ENCODE data around the gene ABHD8. TPM values are rescaled to one million over a fixed set of nuclear protein-coding genes. Genes with fewer than 3 reads are reported as not detected.

Gene ABHD8
- total and polyA plus RNA-seq, 2 of the 4 experiments (the other 2 are of a cell fraction) = 3.9 to 10.2 TPM

DNA sequence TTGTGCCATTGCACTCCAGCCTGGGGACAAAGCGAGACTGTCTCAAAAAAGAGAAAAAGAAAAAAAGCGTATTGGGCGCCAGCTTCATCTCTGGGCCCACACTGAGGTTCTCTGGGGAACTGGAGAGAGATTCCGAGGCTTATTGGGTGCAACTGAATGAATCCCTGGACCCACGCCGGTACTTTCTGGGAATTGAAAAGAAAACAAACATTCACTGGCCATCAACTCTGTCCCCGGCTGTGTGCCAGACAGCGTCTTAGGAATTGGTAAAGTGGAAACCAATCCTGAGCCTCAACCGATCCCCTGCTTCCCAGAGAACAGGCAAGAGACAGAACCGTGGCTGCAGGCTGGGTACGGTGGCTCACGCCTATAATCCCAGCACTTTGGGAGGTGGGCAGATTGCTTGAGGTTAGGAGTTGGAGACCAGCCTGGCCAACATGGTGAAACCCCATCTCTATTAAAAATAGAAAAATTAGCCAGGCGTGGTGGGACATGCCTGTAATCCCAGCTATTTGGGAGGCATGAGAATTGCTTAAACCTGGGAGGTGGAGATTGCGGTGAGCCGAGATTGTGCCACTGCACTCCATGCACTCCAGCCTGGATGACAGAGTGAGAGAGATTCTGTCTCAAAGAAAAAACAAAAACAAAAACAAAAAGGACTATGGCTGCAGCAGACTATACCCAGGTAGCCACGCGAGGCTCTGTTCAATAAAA is 22.8 kb upstream of the ABHD8 start:
- no peak overlapping the region for H3K27ac ChIP-seq (ENCODE audit: insufficient read depth, low read length)
- H4K91ac ChIP-seq (ENCODE audit: insufficient read depth, low read depth, low read length) = no peak overlapping the region
- H3K9ac ChIP-seq (ENCODE audit: low read depth, low read length) = no peak overlapping the region
- ChIA-PET CTCF (no interaction called here), POLR2A (ENCODE audit: unreplicated experiment) (no interaction called here)
- no peak overlapping the region for H4K5ac ChIP-seq (ENCODE audit: low read depth, low read length)
- peaks cover 8% of the 10 kb centered on the region; the same call in 1 of the 2 replicates for H4K20me1 ChIP-seq (ENCODE audit: insufficient read depth, low read length)
- H2AK5ac ChIP-seq (ENCODE audit: low read depth, low read length) = no peak overlapping the region
- no peak overlapping the region for H3K23ac ChIP-seq (ENCODE audit: low read depth, low read length)
- no peak overlapping the region for H3K14ac ChIP-seq (replicated peaks; ENCODE audit: low read depth, low read length)
- intact Hi-C loops (cut with micrococcal nuclease) = no loop called here
- H4K8ac ChIP-seq (ENCODE audit: low read depth in 2 of 2, low read length in 2 of 2) = no peak overlapping the region
- H3K9me3 ChIP-seq (ENCODE audit: control insufficient read depth, insufficient read depth, low read length) = no peaks in the 10 kb centered on the region
- no peaks in the 10 kb centered on the region for H3K9me1 ChIP-seq (ENCODE audit: insufficient read depth, low read length)
- in situ Hi-C loops (cut with MboI; ENCODE audit: low sequenced_read_pairs) = no loop called here
- peaks cover 0 to 5% of the 10 kb centered on the region in 2 experiments; a peak in 1 of 4 replicates for H3K79me1 ChIP-seq (ENCODE audit: low read depth in 1 of 2, low read length in 2 of 2)
- no peak overlapping the region for H2BK120ac ChIP-seq (ENCODE audit: low read depth, low read length)
- H2BK20ac ChIP-seq (ENCODE audit: low read depth, low read length) = no peak overlapping the region
- TF ChIP-seq BHLHE40 (IDR thresholded peaks at IDR 0.05; ENCODE audit: low read depth, low read length) (no peak), POLR2A (IDR thresholded peaks at IDR 0.05; ENCODE audit: low read depth, low read length) (no peak), RCOR1 (IDR thresholded peaks at IDR 0.05; ENCODE audit: insufficient replicate concordance, low read length) (no peak), NFE2L2 (IDR thresholded peaks at IDR 0.05; ENCODE audit: low read depth, low read length) (no peak), CHD1 (IDR thresholded peaks at IDR 0.05; ENCODE audit: low read depth, low read length) (no peak), MAFK (IDR thresholded peaks at IDR 0.05; ENCODE audit: low read depth, low read length) (no peak), RFX5 (IDR thresholded peaks at IDR 0.05; ENCODE audit: low read depth, low read length) (no peak), MXI1 (IDR thresholded peaks at IDR 0.05; ENCODE audit: borderline replicate concordance, low read depth, low read length) (no peak), CEBPB (IDR thresholded peaks at IDR 0.05; ENCODE audit: low read depth, low read length) (no peak)
- TF ChIP-seq, protein P1, sequence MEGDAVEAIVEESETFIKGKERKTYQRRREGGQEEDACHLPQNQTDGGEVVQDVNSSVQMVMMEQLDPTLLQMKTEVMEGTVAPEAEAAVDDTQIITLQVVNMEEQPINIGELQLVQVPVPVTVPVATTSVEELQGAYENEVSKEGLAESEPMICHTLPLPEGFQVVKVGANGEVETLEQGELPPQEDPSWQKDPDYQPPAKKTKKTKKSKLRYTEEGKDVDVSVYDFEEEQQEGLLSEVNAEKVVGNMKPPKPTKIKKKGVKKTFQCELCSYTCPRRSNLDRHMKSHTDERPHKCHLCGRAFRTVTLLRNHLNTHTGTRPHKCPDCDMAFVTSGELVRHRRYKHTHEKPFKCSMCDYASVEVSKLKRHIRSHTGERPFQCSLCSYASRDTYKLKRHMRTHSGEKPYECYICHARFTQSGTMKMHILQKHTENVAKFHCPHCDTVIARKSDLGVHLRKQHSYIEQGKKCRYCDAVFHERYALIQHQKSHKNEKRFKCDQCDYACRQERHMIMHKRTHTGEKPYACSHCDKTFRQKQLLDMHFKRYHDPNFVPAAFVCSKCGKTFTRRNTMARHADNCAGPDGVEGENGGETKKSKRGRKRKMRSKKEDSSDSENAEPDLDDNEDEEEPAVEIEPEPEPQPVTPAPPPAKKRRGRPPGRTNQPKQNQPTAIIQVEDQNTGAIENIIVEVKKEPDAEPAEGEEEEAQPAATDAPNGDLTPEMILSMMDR (conservative IDR thresholded peaks at IDR 0.05; ENCODE audit: low read depth, low read length) = no peak
- TF ChIP-seq, protein P2, sequence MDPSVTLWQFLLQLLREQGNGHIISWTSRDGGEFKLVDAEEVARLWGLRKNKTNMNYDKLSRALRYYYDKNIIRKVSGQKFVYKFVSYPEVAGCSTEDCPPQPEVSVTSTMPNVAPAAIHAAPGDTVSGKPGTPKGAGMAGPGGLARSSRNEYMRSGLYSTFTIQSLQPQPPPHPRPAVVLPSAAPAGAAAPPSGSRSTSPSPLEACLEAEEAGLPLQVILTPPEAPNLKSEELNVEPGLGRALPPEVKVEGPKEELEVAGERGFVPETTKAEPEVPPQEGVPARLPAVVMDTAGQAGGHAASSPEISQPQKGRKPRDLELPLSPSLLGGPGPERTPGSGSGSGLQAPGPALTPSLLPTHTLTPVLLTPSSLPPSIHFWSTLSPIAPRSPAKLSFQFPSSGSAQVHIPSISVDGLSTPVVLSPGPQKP (IDR thresholded peaks at IDR 0.05; ENCODE audit: borderline replicate concordance, low read depth, low read length) = no peak
- TF ChIP-seq, protein P3, sequence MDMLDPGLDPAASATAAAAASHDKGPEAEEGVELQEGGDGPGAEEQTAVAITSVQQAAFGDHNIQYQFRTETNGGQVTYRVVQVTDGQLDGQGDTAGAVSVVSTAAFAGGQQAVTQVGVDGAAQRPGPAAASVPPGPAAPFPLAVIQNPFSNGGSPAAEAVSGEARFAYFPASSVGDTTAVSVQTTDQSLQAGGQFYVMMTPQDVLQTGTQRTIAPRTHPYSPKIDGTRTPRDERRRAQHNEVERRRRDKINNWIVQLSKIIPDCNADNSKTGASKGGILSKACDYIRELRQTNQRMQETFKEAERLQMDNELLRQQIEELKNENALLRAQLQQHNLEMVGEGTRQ (IDR thresholded peaks at IDR 0.05; ENCODE audit: low read depth, low read length) = no peak
- dilution Hi-C loops (cut with HindIII; ENCODE audit: low sequenced_read_pairs, unreplicated experiment) = no loop called here
- no peak for DNase-seq
- H3K18ac ChIP-seq (ENCODE audit: low read depth, low read length) = no peak overlapping the region
- H3K4me2 ChIP-seq (ENCODE audit: low read depth, low read length) = no peak overlapping the region
- H3K27me3 ChIP-seq (ENCODE audit: control insufficient read depth, insufficient read depth, low read length) = no peaks in the 10 kb centered on the region
- no peak overlapping the region for H2BK15ac ChIP-seq (ENCODE audit: low read depth, low read length)
- no peak for ATAC-seq (ENCODE audit: low read depth)
- H3K36me3 ChIP-seq (ENCODE audit: control insufficient read depth, insufficient read depth, low read length) = peaks cover 24% of the 10 kb centered on the region
- no peak overlapping the region for H3K56ac ChIP-seq (ENCODE audit: extremely low read depth, insufficient read depth, low read length)
- H3K4ac ChIP-seq (ENCODE audit: low read depth, low read length) = no peak overlapping the region
- H2AFZ ChIP-seq (replicated peaks; ENCODE audit: low read length, poor library complexity) = no peak overlapping the region
- H3K4me3 ChIP-seq (ENCODE audit: insufficient read depth, low read depth, low read length) = no peak overlapping the region
- no peak overlapping the region for H2BK5ac ChIP-seq (ENCODE audit: low read depth, low read length, poor library complexity, severe bottlenecking)
- BruUV-seq (replicated peaks) = no TSS peak
- H3K4me1 ChIP-seq (ENCODE audit: control insufficient read depth, insufficient read depth, low read length) = no peaks in the 10 kb centered on the region
- 73% methylated on average over 6 of the region's 17 CpGs; no CpG with 5 or more reads in 1 of the 2 experiments for WGBS, 2 experiments (ENCODE audit: extremely low coverage in 2 of 2, insufficient read length in 1 of 2)
- no peak overlapping the region for H2AK9ac ChIP-seq (replicated peaks; ENCODE audit: low read depth, low read length, poor library complexity)

Data from IMR-90 (cell line).